Smooth muscle cell (in vitro differentiated cells): ENCODE results near the gene CAPN7. TPM values are rescaled to one million over a fixed set of nuclear protein-coding genes. Genes with fewer than 3 reads are reported as not detected.
A peak's percentile ranks its signal among the peaks of the same experiment; 100 is the strongest.

Experiments used
- DNase-seq: peaks from one replicate; lab custom pipeline; 2025; ENCODE audit not compliant: unreplicated experiment; lab: John Stamatoyannopoulos, UW
- H2AFZ ChIP-seq: fragments of 200-600 bp; sonication (generic); 2 replicates; pipeline ENCODE4 v1.6.0; 2016; ENCODE audit warnings: antibody characterized with exemption, low read depth, mild to moderate bottlenecking
- H3F3A ChIP-seq: fragments of 200-600 bp; sonication (generic); 2 replicates; pipeline ENCODE4 v1.6.0; 2017; ENCODE audit warnings: antibody characterized with exemption, low read depth
- H3K27ac ChIP-seq: fragments of 200-600 bp; sonication (generic); 2 replicates; pipeline ENCODE4 v1.5.1; 2016; ENCODE audit warnings: low read depth, mild to moderate bottlenecking
- H3K27me3 ChIP-seq: fragments of 200-600 bp; sonication (generic); 2 replicates; pipeline ENCODE4 v1.6.1; 2016; ENCODE audit warnings: low read depth, mild to moderate bottlenecking
- H3K36me3 ChIP-seq: fragments of 200-600 bp; sonication (generic); 2 replicates; pipeline ENCODE4 v1.5.1; 2016; ENCODE audit warnings: low read depth
- H3K4me1 ChIP-seq: fragments of 200-600 bp; sonication (generic); 2 replicates; pipeline ENCODE4 v1.5.1; 2016; ENCODE audit warnings: low read depth
- H3K4me2 ChIP-seq: fragments of 200-600 bp; sonication (generic); 2 replicates; pipeline ENCODE4 v1.6.0; 2016; ENCODE audit warnings: mild to moderate bottlenecking
- H3K4me3 ChIP-seq: fragments of 200-600 bp; sonication (generic); 2 replicates; pipeline ENCODE4 v1.5.1; 2016; ENCODE audit warnings: mild to moderate bottlenecking
- H3K79me2 ChIP-seq: fragments of 200-600 bp; sonication (generic); 2 replicates; pipeline ENCODE4 v1.6.0; 2016; ENCODE audit warnings: low read depth, mild to moderate bottlenecking
- H3K9ac ChIP-seq: fragments of 200-600 bp; sonication (generic); 2 replicates; pipeline ENCODE4 v1.6.0; 2016; ENCODE audit warnings: low read depth
- H3K9me3 ChIP-seq: fragments of 200-600 bp; sonication (generic); replicated peaks from 2 replicates; pipeline ENCODE4 v1.5.1; 2016; ENCODE audit warnings: low read depth
- H4K20me1 ChIP-seq: fragments of 200-600 bp; sonication (generic); 2 replicates; pipeline ENCODE4 v1.6.0; 2016; ENCODE audit warnings: low read depth
- WGBS: methylation state at CpG from one replicate; pipeline ENCODE4 v1.1.7; 2016; ENCODE audit warnings: low lambda C conversion rate; 5-methylcytosine and 5-hydroxymethylcytosine counted together
- polyA plus RNA-seq: library from polyadenylated mRNA; unstranded; fragments of >200 nt; fragmentation: Nextera tagmentation; extraction: Ambion mirVana; gene quantifications from 2 replicates; pipeline ENCODE4 v1.2.1, GENCODE V29; 2016
- total RNA-seq: library from RNA; depleted of rRNA; stranded (reverse); fragments of >200 nt; gene quantifications from 2 replicates; pipeline ENCODE4 v1.2.3, GENCODE V29; 2014
- TF ChIP-seq, protein P1 (sequence below): fragments of 200-600 bp; sonication (generic); IDR thresholded peaks from 2 replicates; pipeline ENCODE4 v1.5.1; 2017; ENCODE audit warnings: borderline replicate concordance, mild to moderate bottlenecking, antibody characterized with exemption; ENCODE audit not compliant: insufficient read depth, poor library complexity, severe bottlenecking

The CAPN7 gene
- total and polyA plus RNA-seq, 2 experiments from 2014 or later: 20.5 to 38.7 TPM

DNA sequence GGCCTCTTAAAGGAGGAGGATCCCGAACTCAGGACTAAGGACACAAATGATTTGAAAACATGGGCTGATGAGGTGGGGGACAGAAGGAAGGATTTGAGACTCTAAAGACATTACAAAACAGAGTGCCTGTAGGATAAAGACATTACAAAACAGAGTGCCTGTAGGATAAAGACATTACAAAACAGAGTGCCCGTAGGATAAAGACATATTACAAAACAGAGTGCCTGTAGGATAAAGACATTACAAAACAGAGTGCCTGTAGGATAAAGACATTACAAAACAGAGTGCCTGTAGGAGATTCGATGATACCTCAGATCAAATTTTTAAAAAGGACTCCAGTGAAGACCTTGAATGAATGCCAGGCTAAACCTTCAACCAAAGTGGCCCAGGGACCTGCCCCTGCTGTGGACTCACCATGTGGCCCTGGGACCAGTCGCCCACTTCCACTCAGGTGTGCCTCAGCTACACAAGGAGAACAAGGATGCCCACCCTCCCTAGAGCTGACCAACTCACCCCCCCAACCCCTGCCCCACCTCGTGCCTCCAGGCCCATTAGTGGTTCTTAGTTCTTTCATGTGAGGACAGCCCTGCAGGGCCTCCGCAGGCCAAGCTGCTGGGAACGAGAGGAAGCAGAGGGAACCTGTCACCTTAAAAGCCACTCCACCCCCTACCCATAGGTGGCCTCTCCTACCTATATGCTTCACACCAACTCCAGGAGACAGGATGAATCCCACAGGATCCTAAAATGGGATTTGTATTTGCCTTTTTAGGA, 66.6 kb downstream of the CAPN7 start:
- Histone ChIP-seq H2AFZ (no peak overlapping the region), H3K27ac (peak overlapping the region; percentile 33), H3K4me1 (no peaks in the 10 kb centered on the region), H3K36me3 (no peaks in the 10 kb centered on the region), H4K20me1 (no peaks in the 10 kb centered on the region), H3F3A (peaks cover 11% of the 10 kb centered on the region), H3K4me2 (no peak overlapping the region), H3K4me3 (no peak overlapping the region), H3K9me3 (no peaks in the 10 kb centered on the region), H3K9ac (no peak overlapping the region), H3K27me3 (no peaks in the 10 kb centered on the region), H3K79me2 (peaks cover 12% of the 10 kb centered on the region)
- TF ChIP-seq, protein P1, sequence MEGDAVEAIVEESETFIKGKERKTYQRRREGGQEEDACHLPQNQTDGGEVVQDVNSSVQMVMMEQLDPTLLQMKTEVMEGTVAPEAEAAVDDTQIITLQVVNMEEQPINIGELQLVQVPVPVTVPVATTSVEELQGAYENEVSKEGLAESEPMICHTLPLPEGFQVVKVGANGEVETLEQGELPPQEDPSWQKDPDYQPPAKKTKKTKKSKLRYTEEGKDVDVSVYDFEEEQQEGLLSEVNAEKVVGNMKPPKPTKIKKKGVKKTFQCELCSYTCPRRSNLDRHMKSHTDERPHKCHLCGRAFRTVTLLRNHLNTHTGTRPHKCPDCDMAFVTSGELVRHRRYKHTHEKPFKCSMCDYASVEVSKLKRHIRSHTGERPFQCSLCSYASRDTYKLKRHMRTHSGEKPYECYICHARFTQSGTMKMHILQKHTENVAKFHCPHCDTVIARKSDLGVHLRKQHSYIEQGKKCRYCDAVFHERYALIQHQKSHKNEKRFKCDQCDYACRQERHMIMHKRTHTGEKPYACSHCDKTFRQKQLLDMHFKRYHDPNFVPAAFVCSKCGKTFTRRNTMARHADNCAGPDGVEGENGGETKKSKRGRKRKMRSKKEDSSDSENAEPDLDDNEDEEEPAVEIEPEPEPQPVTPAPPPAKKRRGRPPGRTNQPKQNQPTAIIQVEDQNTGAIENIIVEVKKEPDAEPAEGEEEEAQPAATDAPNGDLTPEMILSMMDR: no peak
- WGBS: 68% methylated on average over 7 of the region's 7 CpGs
- DNase-seq: no peak

DNA sequence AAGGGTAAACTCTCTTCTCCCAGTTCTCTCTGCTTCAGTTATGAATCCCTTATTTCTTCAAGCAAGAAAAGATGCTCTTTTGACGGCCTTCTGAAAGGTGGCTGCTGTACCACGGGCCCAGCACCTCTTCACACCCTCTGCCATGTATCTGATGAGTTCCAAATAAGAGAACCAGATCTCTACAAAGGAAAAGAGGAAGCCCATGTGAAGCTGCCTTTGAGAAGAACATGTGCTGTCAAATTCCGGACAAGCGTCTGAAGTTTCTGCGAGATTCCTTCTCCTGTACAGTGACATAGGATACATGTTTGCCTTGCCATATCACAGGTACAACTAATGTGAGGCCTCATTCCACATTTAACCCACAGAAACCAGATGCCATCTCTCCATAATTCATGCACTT, 67.2 kb downstream of the CAPN7 start:
- no peak overlapping the region for H3K27ac ChIP-seq
- H3K4me1 ChIP-seq: no peaks in the 10 kb centered on the region
- peaks cover 18% of the 10 kb centered on the region for H3K79me2 ChIP-seq
- H3K9me3 ChIP-seq: no peaks in the 10 kb centered on the region
- peaks cover 10% of the 10 kb centered on the region for H3F3A ChIP-seq
- no peaks in the 10 kb centered on the region for H3K36me3 ChIP-seq
- H3K4me3 ChIP-seq: no peak overlapping the region
- H3K4me2 ChIP-seq: no peak overlapping the region
- 95% methylated on average over 5 of the region's 5 CpGs for WGBS
- H3K27me3 ChIP-seq: no peaks in the 10 kb centered on the region
- H3K9ac ChIP-seq: no peak overlapping the region
- H4K20me1 ChIP-seq: peaks cover 4% of the 10 kb centered on the region
- no peak overlapping the region for H2AFZ ChIP-seq
- DNase-seq: no peak
- TF ChIP-seq, protein P1: no peak

DNA sequence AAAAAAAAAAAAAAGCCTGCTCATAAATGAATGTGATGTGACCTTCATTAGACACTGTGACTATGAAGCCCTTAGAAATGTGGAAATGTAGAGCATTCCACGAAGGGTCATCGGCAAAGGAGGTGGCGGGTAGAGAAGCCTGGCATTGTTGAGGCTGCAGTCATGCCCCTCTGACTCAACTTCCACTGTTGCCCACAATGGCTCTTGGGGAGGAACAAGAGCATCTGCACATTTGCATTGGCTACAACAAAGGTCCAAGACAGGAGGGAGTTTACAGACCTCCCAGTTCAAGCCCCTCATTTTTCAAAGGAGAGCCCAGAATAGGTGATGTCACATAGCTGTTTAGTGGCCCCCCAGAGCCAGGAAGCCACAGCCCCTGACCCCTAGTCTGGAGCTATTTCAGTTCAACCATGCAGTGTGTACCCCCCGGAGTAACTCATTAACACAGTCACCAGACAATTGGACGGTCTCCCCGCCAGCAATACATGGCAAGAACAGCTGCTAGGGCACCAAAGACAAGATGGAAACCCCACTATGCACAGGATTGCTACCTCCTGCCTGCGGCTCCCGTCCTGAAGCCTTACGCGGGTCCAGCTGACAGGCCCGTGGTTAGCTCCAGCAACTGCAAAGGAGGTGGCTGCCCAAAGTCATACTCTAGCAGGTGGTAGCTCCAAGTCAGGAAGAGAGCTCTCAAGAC, 70.1 kb downstream of the CAPN7 start:
- H3K27ac ChIP-seq: peak overlapping the region; percentile 37
- 98% methylated on average over 11 of the region's 11 CpGs for WGBS

More for the DNA sequence above, 70.1 kb downstream of the CAPN7 start:
- Histone ChIP-seq H3K4me3 (no peak overlapping the region), H3K36me3 (no peaks in the 10 kb centered on the region), H3F3A (no peaks in the 10 kb centered on the region), H3K9me3 (no peaks in the 10 kb centered on the region), H3K4me2 (no peak overlapping the region), H3K27me3 (no peaks in the 10 kb centered on the region), H4K20me1 (peaks cover 8% of the 10 kb centered on the region), H3K79me2 (peaks cover 35% of the 10 kb centered on the region), H3K9ac (no peak overlapping the region), H2AFZ (no peak overlapping the region), H3K4me1 (no peaks in the 10 kb centered on the region)
- no peak for DNase-seq
- TF ChIP-seq, protein P1: no peak
